ENCODE data around the gene PRKG1.

- TF ChIP-seq CTCF (IDR thresholded peaks at IDR 0.05) (no peak), POLR2A (IDR thresholded peaks at IDR 0.05) (no peak)
Measured at GRCh38 chr10:51239006-51239405, 164.7 kb downstream of the PRKG1 start.
